Natural killer cell (primary cell): ENCODE measurements around the gene MIPEP. TPM values are rescaled to one million over a fixed set of nuclear protein-coding genes. Genes with fewer than 3 reads are reported as not detected.

ENCODE experiments used
- ATAC-seq, 3 donors: fragments of 150-1000 bp in 2 of 3; fragments of 200-7000 bp in 1 of 3; cut with Tn5 transposase; 1 replicate in 1 of 3; 2 replicates in 2 of 3; pipeline ENCODE4 v1.10.0; 2021; ENCODE audit warnings: mild to moderate bottlenecking in 2 of 3, moderate library complexity in 2 of 3
- DNase-seq, 2 donors: peaks; one replicate each; pipeline versions ENCODE4 v3.0.0 to v3.0.0-alpha.2; 2013 to 2021; ENCODE audit warnings: mixed read lengths in 1 of 2
- H3K27ac ChIP-seq: one replicate; pipeline ENCODE4 v1.5.1; 2013; ENCODE audit warnings: mild to moderate bottlenecking, low read length
- H3K27me3 ChIP-seq: one replicate; pipeline ENCODE4 v1.6.1; 2013; ENCODE audit warnings: low read length; ENCODE audit not compliant: control insufficient read depth, insufficient read depth
- H3K36me3 ChIP-seq: one replicate; pipeline ENCODE4 v1.6.1; 2013; ENCODE audit warnings: low read length; ENCODE audit not compliant: control insufficient read depth, insufficient read depth
- H3K4me1 ChIP-seq: one replicate; pipeline ENCODE4 v1.6.1; 2013; ENCODE audit warnings: low read length; ENCODE audit not compliant: control insufficient read depth, insufficient read depth
- H3K4me3 ChIP-seq: one replicate; pipeline ENCODE4 v1.5.1; 2013; ENCODE audit warnings: low read length
- H3K9me3 ChIP-seq: one replicate; pipeline ENCODE4 v1.6.1; 2013; ENCODE audit warnings: low read length; ENCODE audit not compliant: control insufficient read depth, insufficient read depth
- H3K27ac Mint-ChIP-seq, 2 donors: one replicate each; pipeline ENCODE4 v1.8.0; 2022; ENCODE audit warnings: mild to moderate bottlenecking in 2 of 2, mixed read lengths in 2 of 2, moderate library complexity in 1 of 2
- H3K27me3 Mint-ChIP-seq, 2 donors: one replicate each; pipeline ENCODE4 v1.8.0; 2022; ENCODE audit warnings: low read depth in 2 of 2, mixed read lengths in 2 of 2
- H3K36me3 Mint-ChIP-seq: one replicate; pipeline ENCODE4 v1.8.0; 2022; ENCODE audit warnings: mixed read lengths
- H3K4me1 Mint-ChIP-seq, 2 donors: one replicate each; pipeline ENCODE4 v1.8.0; 2022; ENCODE audit warnings: mixed read lengths in 2 of 2
- H3K4me3 Mint-ChIP-seq: one replicate; pipeline ENCODE4 v1.8.0; 2022; ENCODE audit warnings: mild to moderate bottlenecking, moderate library complexity, mixed read lengths
- H3K9me3 Mint-ChIP-seq, 2 donors: one replicate each; pipeline ENCODE4 v1.8.0; 2022; ENCODE audit warnings: mixed read lengths in 2 of 2
- CTCF ChIP-seq: fragments of 200-600 bp; IDR thresholded peaks from one replicate; pipeline ENCODE4 v1.8.0; 2022; ENCODE audit warnings: antibody characterized with exemption
- WGBS: methylation state at CpG from one replicate; pipeline ENCODE4 v1.1.7; 2013; ENCODE audit warnings: missing lambda C conversion rate; ENCODE audit not compliant: insufficient coverage; 5-methylcytosine and 5-hydroxymethylcytosine counted together
- intact Hi-C: fragments of 100-400 bp; cut with micrococcal nuclease; formaldehyde crosslinking; loops from one replicate; pipeline ENCODE4 v1.14.2; 2022
- total RNA-seq, 4 donors: library from RNA; stranded (reverse); fragments of 120-200 nt in 1 of 4; gene quantifications; one replicate each; pipeline versions ENCODE4 v1.2.3 to v1.2.4, GENCODE V29; 2013 to 2022

Gene MIPEP
- total RNA-seq, 3 donors from 2014 or later (not counting 1 experiment from before 2014, with no cell fraction given): 9.7 to 10.1 (median 9.7) TPM

GRCh38 chr13:23861310-23861709 is 27.9 kb downstream of the MIPEP start:
- no peaks in the 10 kb centered on the region for H3K4me1 ChIP-seq
- H3K36me3 ChIP-seq: peaks cover 5% of the 10 kb centered on the region
- no peak for TF ChIP-seq CTCF
- no peak overlapping the region for H3K27ac ChIP-seq
- no peak overlapping the region for H3K27ac Mint-ChIP-seq
- H3K9me3 ChIP-seq: no peaks in the 10 kb centered on the region
- intact Hi-C loops: no loop called here
- no peaks in the 10 kb centered on the region for H3K27me3 Mint-ChIP-seq
- 92% methylated on average over 2 of the region's 2 CpGs for WGBS
- no peaks in the 10 kb centered on the region for H3K9me3 Mint-ChIP-seq
- H3K4me3 Mint-ChIP-seq: no peak overlapping the region
- no peak overlapping the region for H3K4me3 ChIP-seq
- DNase-seq (no peak), ATAC-seq (no peak)
- no peaks in the 10 kb centered on the region for H3K27me3 ChIP-seq
- H3K4me1 Mint-ChIP-seq: peaks cover 0 to 4% of the 10 kb centered on the region in 2 donors
- H3K36me3 Mint-ChIP-seq: no peaks in the 10 kb centered on the region

GRCh38 chr13:23859904-23860303 is 29.3 kb downstream of the MIPEP start:
- DNase-seq (no peak), ATAC-seq (no peak)
- Histone ChIP-seq H3K9me3 (no peaks in the 10 kb centered on the region), H3K27ac (no peak overlapping the region), H3K36me3 (peaks cover 5% of the 10 kb centered on the region), H3K27me3 (no peaks in the 10 kb centered on the region), H3K4me3 (no peak overlapping the region), H3K4me1 (no peaks in the 10 kb centered on the region)
- intact Hi-C loops: no loop called here
- Mint-ChIP-seq H3K9me3 (no peaks in the 10 kb centered on the region), H3K4me3 (no peak overlapping the region), H3K4me1 (peaks cover 0 to 4% of the 10 kb centered on the region in 2 donors), H3K27ac (no peak overlapping the region), H3K36me3 (no peaks in the 10 kb centered on the region), H3K27me3 (no peaks in the 10 kb centered on the region)
- WGBS: 96% methylated on average over 2 of the region's 2 CpGs
- no peak for TF ChIP-seq CTCF

DNA sequence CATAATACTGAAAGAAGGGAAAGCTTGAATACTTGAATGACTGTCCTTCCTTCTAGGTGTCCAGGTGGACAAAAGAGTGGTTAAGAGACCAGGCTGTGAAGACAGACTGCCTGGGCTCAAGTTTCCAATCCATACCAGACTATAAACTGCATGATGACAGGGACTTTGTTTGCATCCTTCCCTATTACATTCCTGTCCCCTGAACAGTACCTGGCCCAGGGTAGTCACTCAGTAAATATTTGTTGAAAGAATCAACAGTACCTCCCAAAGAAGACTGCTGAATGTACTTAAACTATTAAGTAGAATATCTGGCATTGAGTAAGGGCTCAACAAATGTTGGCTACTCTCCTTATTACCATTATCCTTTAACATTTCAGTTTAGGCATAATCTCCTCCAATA is 29.7 kb downstream of the MIPEP start:
- Mint-ChIP-seq H3K9me3 (no peaks in the 10 kb centered on the region), H3K27me3 (no peaks in the 10 kb centered on the region), H3K27ac (no peak overlapping the region), H3K4me1 (peaks cover 0 to 4% of the 10 kb centered on the region in 2 donors), H3K4me3 (no peak overlapping the region), H3K36me3 (no peaks in the 10 kb centered on the region)
- Histone ChIP-seq H3K4me3 (no peak overlapping the region), H3K4me1 (no peaks in the 10 kb centered on the region), H3K36me3 (peaks cover 5% of the 10 kb centered on the region), H3K27me3 (no peaks in the 10 kb centered on the region), H3K9me3 (no peaks in the 10 kb centered on the region), H3K27ac (no peak overlapping the region)
- DNase-seq (no peak), ATAC-seq (no peak)
- no peak for TF ChIP-seq CTCF
- intact Hi-C loops: no loop called here

DNA sequence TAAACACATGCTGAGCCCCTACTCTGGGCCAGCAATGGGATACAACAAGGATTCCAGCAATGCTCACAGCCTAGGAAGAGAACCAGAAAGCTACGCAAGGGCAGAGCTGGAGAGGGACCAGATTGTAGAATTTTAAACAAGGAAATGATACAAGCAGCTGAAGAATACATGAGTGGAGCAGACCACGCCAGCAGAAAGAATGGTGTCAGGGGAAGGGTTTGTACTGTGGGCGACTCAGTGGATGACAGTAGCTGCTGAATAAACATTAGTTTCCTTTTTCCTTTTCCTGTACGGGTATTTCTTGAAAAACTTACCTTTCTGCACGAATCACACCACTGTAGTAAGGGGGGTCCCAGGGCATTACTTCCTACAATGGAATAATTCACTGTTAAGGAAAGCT is 30.7 kb downstream of the MIPEP start:
- Mint-ChIP-seq H3K27me3 (no peaks in the 10 kb centered on the region), H3K4me3 (no peak overlapping the region), H3K36me3 (no peaks in the 10 kb centered on the region), H3K27ac (no peak overlapping the region), H3K9me3 (no peaks in the 10 kb centered on the region), H3K4me1 (peaks cover 0 to 4% of the 10 kb centered on the region in 2 donors)
- H3K4me1 ChIP-seq: no peaks in the 10 kb centered on the region
- 74% methylated on average over 3 of the region's 5 CpGs for WGBS
- DNase-seq (no peak), ATAC-seq (no peak)
- H3K27me3 ChIP-seq: no peaks in the 10 kb centered on the region
- H3K27ac ChIP-seq: no peak overlapping the region
- intact Hi-C loops: no loop called here
- H3K36me3 ChIP-seq: peaks cover 5% of the 10 kb centered on the region
- no peak for TF ChIP-seq CTCF
- no peaks in the 10 kb centered on the region for H3K9me3 ChIP-seq
- H3K4me3 ChIP-seq: no peak overlapping the region
